Transverse colon (tissue), 3 donors: ENCODE data around the gene PLEKHA7.

Source experiments
- POLR2A ChIP-seq: fragments of 450-650 bp; IDR thresholded peaks from one replicate; pipeline ENCODE4 v1.6.1; 2016; ENCODE audit warnings: antibody characterized with exemption, mild to moderate bottlenecking, moderate library complexity
- POLR2AphosphoS5 ChIP-seq, 3 donors: sonication (generic); formaldehyde crosslinking; IDR thresholded peaks; one replicate each; pipeline ENCODE4 v1.6.1; 2016; ENCODE audit warnings: antibody characterized with exemption in 3 of 3

- no peak for TF ChIP-seq POLR2A
- no peak for TF ChIP-seq POLR2AphosphoS5 (IDR thresholded peaks at IDR 0.05)
Observed at GRCh38 chr11:16807306-16807705, 206.9 kb downstream of the PLEKHA7 start.
